IMR-90 (cell line): ENCODE results near the gene KRT1. TPM values are rescaled to one million over a fixed set of nuclear protein-coding genes. Genes with fewer than 3 reads are reported as not detected.

Source experiments
- ATAC-seq: fragments of 200-7000 bp; cut with Tn5 transposase; 2 replicates; pipeline ENCODE4 v1.9.1; 2020; ENCODE audit warnings: low read depth, mild to moderate bottlenecking, moderate library complexity
- BruUV-seq: library from RNA; stranded (reverse); fragments of 400-500 nt; replicated peaks from 2 replicates; lab custom pipeline; 2021; lab: Mats Ljungman, UMichigan
- CTCF ChIA-PET: fragments of 300-600 bp; formaldehyde crosslinking; extraction: SDS; loops from one replicate; lab custom pipeline; 2021; ENCODE audit warnings: antibody characterized with exemption; lab: Yijun Ruan, JAX
- POLR2A ChIA-PET: fragments of 300-600 bp; sonication (Branson Sonifier 250); formaldehyde crosslinking; loops from one replicate; lab custom pipeline; 2022; ENCODE audit warnings: antibody characterized with exemption; ENCODE audit not compliant: unreplicated experiment; lab: Charles Lee
- DNase-seq: peaks from one replicate; pipeline ENCODE4 v3.0.0; 2013
- H2AFZ ChIP-seq: replicated peaks from 2 replicates; pipeline ENCODE3; 2013; ENCODE audit warnings: low read length, mild to moderate bottlenecking; ENCODE audit not compliant: poor library complexity
- H2AK5ac ChIP-seq: 2 replicates; pipeline ENCODE4 v1.6.1; 2013; ENCODE audit warnings: low read depth, low read length, inconsistent platforms
- H2AK9ac ChIP-seq: replicated peaks from 2 replicates; pipeline ENCODE3; 2013; ENCODE audit warnings: mild to moderate bottlenecking, low read depth, low read length, moderate library complexity; ENCODE audit not compliant: poor library complexity
- H2BK120ac ChIP-seq: 2 replicates; pipeline ENCODE4 v1.6.1; 2013; ENCODE audit warnings: low read depth, low read length, inconsistent platforms
- H2BK15ac ChIP-seq: 3 replicates; pipeline ENCODE4 v1.6.1; 2013; ENCODE audit warnings: low read depth, low read length, inconsistent platforms
- H2BK20ac ChIP-seq: 2 replicates; pipeline ENCODE4 v1.6.1; 2013; ENCODE audit warnings: low read depth, mild to moderate bottlenecking, inconsistent platforms, low read length, moderate library complexity
- H2BK5ac ChIP-seq: 2 replicates; pipeline ENCODE4 v1.6.1; 2013; ENCODE audit warnings: mild to moderate bottlenecking, low read depth, low read length, inconsistent platforms; ENCODE audit not compliant: poor library complexity, severe bottlenecking
- H3K14ac ChIP-seq: replicated peaks from 2 replicates; pipeline ENCODE4 v1.6.1; 2013; ENCODE audit warnings: low read depth, low read length, inconsistent platforms
- H3K18ac ChIP-seq: 2 replicates; pipeline ENCODE4 v1.6.1; 2013; ENCODE audit warnings: low read depth, low read length, control low read depth
- H3K23ac ChIP-seq: 2 replicates; pipeline ENCODE4 v1.6.1; 2013; ENCODE audit warnings: low read depth, low read length, inconsistent platforms
- H3K27ac ChIP-seq: 2 replicates; pipeline ENCODE4 v1.5.1; 2013; ENCODE audit warnings: mild to moderate bottlenecking, control low read depth, low read length; ENCODE audit not compliant: insufficient read depth
- H3K27me3 ChIP-seq: 2 replicates; pipeline ENCODE4 v1.6.1; 2013; ENCODE audit warnings: low read length; ENCODE audit not compliant: control insufficient read depth, insufficient read depth
- H3K36me3 ChIP-seq: 2 replicates; pipeline ENCODE4 v1.6.1; 2013; ENCODE audit warnings: low read length, mixed read lengths; ENCODE audit not compliant: control insufficient read depth, insufficient read depth
- H3K4ac ChIP-seq: 2 replicates; pipeline ENCODE4 v1.6.1; 2013; ENCODE audit warnings: low read depth, low read length, inconsistent platforms
- H3K4me1 ChIP-seq: 2 replicates; pipeline ENCODE4 v1.6.1; 2013; ENCODE audit warnings: low read length, mixed read lengths; ENCODE audit not compliant: control insufficient read depth, insufficient read depth
- H3K4me2 ChIP-seq: 2 replicates; pipeline ENCODE4 v1.6.1; 2013; ENCODE audit warnings: low read depth, mild to moderate bottlenecking, control low read depth, low read length, moderate library complexity
- H3K4me3 ChIP-seq: 2 replicates; pipeline ENCODE4 v1.5.1; 2013; ENCODE audit warnings: low read depth, mild to moderate bottlenecking, control low read depth, low read length, moderate library complexity; ENCODE audit not compliant: insufficient read depth
- H3K56ac ChIP-seq: 2 replicates; pipeline ENCODE4 v1.6.1; 2013; ENCODE audit warnings: low read length, inconsistent platforms; ENCODE audit not compliant: insufficient read depth; ENCODE audit errors: extremely low read depth
- H3K79me1 ChIP-seq, 2 experiments: 2 replicates each; pipeline ENCODE4 v1.6.1; 2013; ENCODE audit warnings: low read length in 2 of 2, inconsistent platforms in 1 of 2, low read depth in 1 of 2
- H3K9ac ChIP-seq: 2 replicates; pipeline ENCODE4 v1.6.1; 2013; ENCODE audit warnings: low read depth, low read length, control low read depth
- H3K9me1 ChIP-seq: 2 replicates; pipeline ENCODE4 v1.6.1; 2013; ENCODE audit warnings: low read length, inconsistent platforms; ENCODE audit not compliant: insufficient read depth
- H3K9me3 ChIP-seq: 2 replicates; pipeline ENCODE4 v1.6.1; 2013; ENCODE audit warnings: low read length; ENCODE audit not compliant: control insufficient read depth, insufficient read depth
- H4K20me1 ChIP-seq: 2 replicates; pipeline ENCODE4 v1.6.1; 2013; ENCODE audit warnings: low read length, inconsistent platforms; ENCODE audit not compliant: insufficient read depth
- H4K5ac ChIP-seq: 2 replicates; pipeline ENCODE4 v1.6.1; 2013; ENCODE audit warnings: mild to moderate bottlenecking, low read depth, low read length, control low read depth
- H4K8ac ChIP-seq, 2 experiments: 2 replicates each; pipeline ENCODE4 v1.6.1; 2013; ENCODE audit warnings: low read depth in 2 of 2, low read length in 2 of 2, control low read depth in 1 of 2, inconsistent platforms in 1 of 2
- H4K91ac ChIP-seq: 2 replicates; pipeline ENCODE4 v1.6.1; 2013; ENCODE audit warnings: low read depth, low read length, inconsistent platforms; ENCODE audit not compliant: insufficient read depth
- CEBPB ChIP-seq: IDR thresholded peaks from 2 replicates; pipeline ENCODE4 v1.6.1; 2012; ENCODE audit warnings: low read depth, low read length, improper control_type of control experiment
- FOS ChIP-seq: fragments of 150-350 bp; IDR thresholded peaks from 2 replicates; pipeline ENCODE4 v1.6.1; 2016; ENCODE audit warnings: low read depth, low read length
- MAFK ChIP-seq: IDR thresholded peaks from 2 replicates; pipeline ENCODE4 v1.6.1; 2012; ENCODE audit warnings: low read depth, low read length, improper control_type of control experiment
- MXI1 ChIP-seq: IDR thresholded peaks from 2 replicates; pipeline ENCODE4 v1.6.1; 2012; ENCODE audit warnings: low read depth, mild to moderate bottlenecking, low read length, moderate library complexity, borderline replicate concordance
- POLR2A ChIP-seq: IDR thresholded peaks from 2 replicates; pipeline ENCODE4 v1.6.1; 2012; ENCODE audit warnings: mild to moderate bottlenecking, low read depth, low read length
- SMC3 ChIP-seq: fragments of 150-350 bp; IDR thresholded peaks from 2 replicates; pipeline ENCODE4 v1.6.1; 2016; ENCODE audit warnings: low read depth, mild to moderate bottlenecking, antibody characterized with exemption, low read length, moderate library complexity
- WGBS, 2 experiments: methylation state at CpG; one replicate each; pipeline versions ENCODE4 v1.1.5 to v1.1.7; 2013; ENCODE audit warnings: missing lambda C conversion rate in 2 of 2; ENCODE audit not compliant: insufficient read length in 1 of 2; ENCODE audit errors: extremely low coverage in 2 of 2; 5-methylcytosine and 5-hydroxymethylcytosine counted together
- dilution Hi-C: fragments of 300-500 bp; cut with HindIII; formaldehyde crosslinking; loops from one replicate; pipeline ENCODE4 v1.14.3; 2018; ENCODE audit warnings: low sequenced_read_pairs; ENCODE audit not compliant: unreplicated experiment
- in situ Hi-C: fragments of 300-500 bp; cut with MboI; formaldehyde crosslinking; loops from 3 replicates; pipeline ENCODE4 v1.14.3; 2019; ENCODE audit warnings: low sequenced_read_pairs, inconsistent platforms, mixed read lengths
- intact Hi-C: fragments of 100-400 bp; cut with micrococcal nuclease; formaldehyde crosslinking; loops from 2 replicates; pipeline ENCODE4 v1.10.0; 2022
- polyA plus RNA-seq, 3 experiments: library from polyadenylated mRNA; depleted of rRNA; stranded (reverse); fragments of >200 nt; gene quantifications; 2 replicates each; pipeline ENCODE4 v1.2.3, GENCODE V29; 2012; ENCODE audit warnings: low replicate concordance in 1 of 3
- total RNA-seq: library from RNA; depleted of rRNA; stranded (reverse); fragments of >200 nt; gene quantifications from 2 replicates; pipeline ENCODE4 v1.2.3, GENCODE V29; 2012
- TF ChIP-seq, protein P1 (sequence below): fragments of 150-350 bp; IDR thresholded peaks from 2 replicates; pipeline ENCODE4 v1.6.1; 2017; ENCODE audit warnings: mild to moderate bottlenecking, antibody characterized with exemption, low read length, low read depth

The KRT1 gene
- total and polyA plus RNA-seq, 2 of the 4 experiments (the other 2 are of a cell fraction): not detected

DNA sequence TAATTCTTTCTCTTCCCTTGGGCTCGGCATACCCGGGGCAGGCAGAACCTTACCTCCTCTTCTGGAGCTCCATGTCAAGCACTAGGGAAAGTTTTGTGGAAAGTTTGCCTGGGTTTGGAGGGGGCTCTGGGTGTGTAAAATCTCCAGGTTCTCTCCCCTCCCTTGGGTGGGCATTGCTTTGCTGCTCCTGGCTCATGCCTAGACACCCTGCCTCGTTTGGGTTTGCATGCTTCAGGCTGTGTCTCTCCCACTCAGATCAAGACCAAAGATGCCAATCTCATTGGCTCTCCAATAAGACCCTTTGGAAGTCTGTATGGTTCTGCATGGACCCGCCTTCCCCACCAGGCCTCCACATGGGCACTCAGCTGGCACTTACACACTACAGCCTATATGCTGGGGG lies 22.0 kb downstream of the KRT1 start:
- Histone ChIP-seq H3K18ac (no peak overlapping the region), H2AK9ac (no peak overlapping the region), H4K5ac (no peak overlapping the region), H2BK120ac (no peak overlapping the region), H2BK5ac (no peak overlapping the region), H3K79me1 (no peaks in the 10 kb centered on the region), H2BK15ac (no peak overlapping the region), H3K9ac (no peak overlapping the region), H4K91ac (no peak overlapping the region), H3K23ac (no peak overlapping the region), H3K27me3 (peaks cover 19% of the 10 kb centered on the region), H3K9me1 (no peaks in the 10 kb centered on the region), H3K9me3 (no peaks in the 10 kb centered on the region), H2BK20ac (no peak overlapping the region), H3K4me1 (no peaks in the 10 kb centered on the region), H3K36me3 (no peaks in the 10 kb centered on the region), H4K8ac (no peak overlapping the region), H3K4ac (no peak overlapping the region), H3K14ac (no peak overlapping the region), H4K20me1 (no peaks in the 10 kb centered on the region), H3K4me3 (no peak overlapping the region), H3K4me2 (no peak overlapping the region), H2AK5ac (no peak overlapping the region), H3K56ac (no peak overlapping the region), H3K27ac (no peak overlapping the region), H2AFZ (no peak overlapping the region)
- in situ Hi-C loops (no loop called here), intact Hi-C loops (no loop called here), dilution Hi-C loops (no loop called here)
- BruUV-seq: no TSS peak
- ATAC-seq: no peak
- no CpG with 5 or more reads among the region's 4 CpGs for WGBS, 2 experiments
- TF ChIP-seq SMC3: no peak
- no peak for TF ChIP-seq CEBPB
- TF ChIP-seq MXI1: no peak
- TF ChIP-seq, protein P1, sequence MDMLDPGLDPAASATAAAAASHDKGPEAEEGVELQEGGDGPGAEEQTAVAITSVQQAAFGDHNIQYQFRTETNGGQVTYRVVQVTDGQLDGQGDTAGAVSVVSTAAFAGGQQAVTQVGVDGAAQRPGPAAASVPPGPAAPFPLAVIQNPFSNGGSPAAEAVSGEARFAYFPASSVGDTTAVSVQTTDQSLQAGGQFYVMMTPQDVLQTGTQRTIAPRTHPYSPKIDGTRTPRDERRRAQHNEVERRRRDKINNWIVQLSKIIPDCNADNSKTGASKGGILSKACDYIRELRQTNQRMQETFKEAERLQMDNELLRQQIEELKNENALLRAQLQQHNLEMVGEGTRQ: no peak
- no peak for TF ChIP-seq MAFK
- no peak for TF ChIP-seq POLR2A
- no peak for TF ChIP-seq FOS
- POLR2A ChIA-PET: no interaction called here
- no peak for DNase-seq
- CTCF ChIA-PET: no interaction called here
